ENCODE data around the gene ARRB1. TPM values are rescaled to one million over a fixed set of nuclear protein-coding genes. Genes with fewer than 3 reads are reported as not detected.

The ARRB1 gene
- total and polyA plus RNA-seq, 4 donors: 3.3 to 21.2 (median 12.5) TPM

GRCh38 chr11:75337195-75337654 is 14.2 kb downstream of the ARRB1 start:
- Histone ChIP-seq H3K4me1 (ENCODE audit: control insufficient read depth in 4 of 4, insufficient read depth in 4 of 4, low read length in 3 of 4) (peaks cover 6 to 63% (median 27%) of the 10 kb centered on the region in 4 donors), H3K9me3 (ENCODE audit: control insufficient read depth in 4 of 4, low read length in 3 of 4) (no peaks in the 10 kb centered on the region), H3K4me3 (ENCODE audit: low read depth in 1 of 3, low read length in 3 of 3) (no peak overlapping the region), H3K27me3 (ENCODE audit: control insufficient read depth in 4 of 4, insufficient read depth in 4 of 4, low read length in 3 of 4) (no peaks in the 10 kb centered on the region), H3K27ac (ENCODE audit: low read depth in 1 of 2, low read length in 2 of 2) (peak overlapping the region in 1 of 2 donors; percentile 33), H3K9ac (ENCODE audit: low read depth in 1 of 2, low read length in 2 of 2) (no peak overlapping the region), H3K36me3 (ENCODE audit: control insufficient read depth in 4 of 4, insufficient read depth in 3 of 4, low read depth in 1 of 4, low read length in 3 of 4) (no peaks in the 10 kb centered on the region)
- 67% methylated on average over 6 of the region's 6 CpGs for WGBS
- DNase-seq (ENCODE audit: low spot score): no peak
- peak; percentile 50 for TF ChIP-seq MAX (IDR thresholded peaks at IDR 0.05)
- TF ChIP-seq, protein P1, sequence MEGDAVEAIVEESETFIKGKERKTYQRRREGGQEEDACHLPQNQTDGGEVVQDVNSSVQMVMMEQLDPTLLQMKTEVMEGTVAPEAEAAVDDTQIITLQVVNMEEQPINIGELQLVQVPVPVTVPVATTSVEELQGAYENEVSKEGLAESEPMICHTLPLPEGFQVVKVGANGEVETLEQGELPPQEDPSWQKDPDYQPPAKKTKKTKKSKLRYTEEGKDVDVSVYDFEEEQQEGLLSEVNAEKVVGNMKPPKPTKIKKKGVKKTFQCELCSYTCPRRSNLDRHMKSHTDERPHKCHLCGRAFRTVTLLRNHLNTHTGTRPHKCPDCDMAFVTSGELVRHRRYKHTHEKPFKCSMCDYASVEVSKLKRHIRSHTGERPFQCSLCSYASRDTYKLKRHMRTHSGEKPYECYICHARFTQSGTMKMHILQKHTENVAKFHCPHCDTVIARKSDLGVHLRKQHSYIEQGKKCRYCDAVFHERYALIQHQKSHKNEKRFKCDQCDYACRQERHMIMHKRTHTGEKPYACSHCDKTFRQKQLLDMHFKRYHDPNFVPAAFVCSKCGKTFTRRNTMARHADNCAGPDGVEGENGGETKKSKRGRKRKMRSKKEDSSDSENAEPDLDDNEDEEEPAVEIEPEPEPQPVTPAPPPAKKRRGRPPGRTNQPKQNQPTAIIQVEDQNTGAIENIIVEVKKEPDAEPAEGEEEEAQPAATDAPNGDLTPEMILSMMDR (IDR thresholded peaks at IDR 0.05; ENCODE audit: low read depth, low read length, missing input control): no peak

GRCh38 chr11:75334976-75335375 is 16.5 kb downstream of the ARRB1 start:
- H3K4me1 ChIP-seq (ENCODE audit: control insufficient read depth in 4 of 4, insufficient read depth in 4 of 4, low read length in 3 of 4): peaks cover 2 to 42% (median 13%) of the 10 kb centered on the region in 4 donors
- no peak for TF ChIP-seq HNF4G (IDR thresholded peaks at IDR 0.05)
- TF ChIP-seq, protein P2, sequence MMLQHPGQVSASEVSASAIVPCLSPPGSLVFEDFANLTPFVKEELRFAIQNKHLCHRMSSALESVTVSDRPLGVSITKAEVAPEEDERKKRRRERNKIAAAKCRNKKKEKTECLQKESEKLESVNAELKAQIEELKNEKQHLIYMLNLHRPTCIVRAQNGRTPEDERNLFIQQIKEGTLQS (IDR thresholded peaks at IDR 0.05): no peak
- TF ChIP-seq REST (IDR thresholded peaks at IDR 0.05): no peak
- TF ChIP-seq RXRA (IDR thresholded peaks at IDR 0.05): no peak
- no peak for TF ChIP-seq YY1 (IDR thresholded peaks at IDR 0.05)
- no peak for TF ChIP-seq SP1 (IDR thresholded peaks at IDR 0.05)
- TF ChIP-seq HNF4A (conservative IDR thresholded peaks at IDR 0.05): no peak
- no peak for TF ChIP-seq FOXA1 (IDR thresholded peaks at IDR 0.05)
- TF ChIP-seq NR2F2 (IDR thresholded peaks at IDR 0.05): no peak
- TF ChIP-seq MAX (IDR thresholded peaks at IDR 0.05): no peak
- no peaks in the 10 kb centered on the region for H3K36me3 ChIP-seq (ENCODE audit: control insufficient read depth in 4 of 4, insufficient read depth in 3 of 4, low read depth in 1 of 4, low read length in 3 of 4)
- peak overlapping the region in 1 of 2 donors; percentile 26 for H3K27ac ChIP-seq (ENCODE audit: low read depth in 1 of 2, low read length in 2 of 2)
- H3K9me3 ChIP-seq (ENCODE audit: control insufficient read depth in 4 of 4, low read length in 3 of 4): no peaks in the 10 kb centered on the region
- no peak overlapping the region for H3K9ac ChIP-seq (ENCODE audit: low read depth in 1 of 2, low read length in 2 of 2)
- no peak overlapping the region for H3K4me3 ChIP-seq (ENCODE audit: low read depth in 1 of 3, low read length in 3 of 3)
- no peak for DNase-seq (ENCODE audit: low spot score)
- no peaks in the 10 kb centered on the region for H3K27me3 ChIP-seq (ENCODE audit: control insufficient read depth in 4 of 4, insufficient read depth in 4 of 4, low read length in 3 of 4)
- 81% methylated on average over 11 of the region's 11 CpGs for WGBS

DNA sequence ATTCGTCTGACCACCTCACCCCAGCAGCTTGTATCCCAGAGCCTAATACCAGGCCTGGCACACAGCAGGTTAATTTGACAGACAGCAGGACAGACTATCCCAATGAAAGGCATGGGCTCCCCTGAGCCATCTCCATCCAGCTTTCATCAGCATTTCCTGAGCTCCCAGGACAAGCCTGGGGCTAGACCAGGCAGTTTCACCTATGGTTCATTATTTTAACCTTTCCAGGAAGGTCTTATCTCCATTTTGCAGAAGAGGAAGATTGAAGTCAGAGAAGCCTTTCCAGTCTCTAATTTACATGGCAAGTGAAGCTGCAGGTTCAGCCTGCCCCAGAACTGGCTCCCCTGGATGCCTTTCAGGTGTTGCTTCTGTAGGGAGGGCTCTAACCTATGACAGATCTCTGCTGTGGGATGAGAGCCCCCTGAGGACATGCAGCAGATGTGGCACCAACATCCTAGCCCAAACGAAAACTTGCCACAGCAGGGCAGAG is 17.0 kb downstream of the ARRB1 start:
- Histone ChIP-seq H3K4me1 (ENCODE audit: control insufficient read depth in 4 of 4, insufficient read depth in 4 of 4, low read length in 3 of 4) (peaks cover 2 to 36% (median 9%) of the 10 kb centered on the region in 4 donors), H3K36me3 (ENCODE audit: control insufficient read depth in 4 of 4, insufficient read depth in 3 of 4, low read depth in 1 of 4, low read length in 3 of 4) (no peaks in the 10 kb centered on the region), H3K27me3 (ENCODE audit: control insufficient read depth in 4 of 4, insufficient read depth in 4 of 4, low read length in 3 of 4) (no peaks in the 10 kb centered on the region), H3K9me3 (ENCODE audit: control insufficient read depth in 4 of 4, low read length in 3 of 4) (no peaks in the 10 kb centered on the region), H3K4me3 (ENCODE audit: low read depth in 1 of 3, low read length in 3 of 3) (no peak overlapping the region), H3K9ac (ENCODE audit: low read depth in 1 of 2, low read length in 2 of 2) (no peak overlapping the region), H3K27ac (ENCODE audit: low read depth in 1 of 2, low read length in 2 of 2) (no peak overlapping the region)
- 79% methylated on average over 2 of the region's 2 CpGs for WGBS
- peak; percentile 69 for TF ChIP-seq NR2F2 (IDR thresholded peaks at IDR 0.05)
- TF ChIP-seq, protein P1 (IDR thresholded peaks at IDR 0.05; ENCODE audit: low read depth, low read length, missing input control): no peak
- no peak for DNase-seq (ENCODE audit: low spot score)
